HG02759 (cell line): ENCODE results near the gene PLB1.

ENCODE experiments used
- ATAC-seq: cut with Tn5 transposase; IDR thresholded peaks from one replicate; pipeline ENCODE4 v1.9.1; 2021; ENCODE audit warnings: mild to moderate bottlenecking, moderate library complexity; ENCODE audit not compliant: unreplicated experiment

PLB1 gene

GRCh38 chr2:28496781-28497180, 921 bp downstream of the PLB1 start:
- no peak for ATAC-seq

DNA sequence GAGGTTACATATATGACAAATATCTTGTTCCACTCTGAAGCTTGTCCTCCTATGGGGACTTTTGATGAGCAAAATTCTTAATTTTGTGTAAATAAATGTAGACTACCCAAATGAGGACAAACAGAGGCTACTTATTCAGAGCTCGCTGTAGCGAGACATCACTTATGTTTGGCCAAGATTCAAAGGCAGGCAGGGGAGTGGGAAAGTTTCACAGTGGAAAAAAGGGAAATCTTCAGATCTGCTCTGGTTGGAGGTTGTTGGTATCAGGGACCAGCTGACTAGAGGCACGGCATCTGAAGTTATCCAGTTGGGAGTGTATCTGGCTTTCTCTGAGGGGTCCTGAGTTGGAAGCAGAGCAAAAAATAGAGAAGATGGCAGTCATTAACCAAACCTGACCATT, 1.3 kb downstream of the PLB1 start:
- ATAC-seq = no peak

DNA sequence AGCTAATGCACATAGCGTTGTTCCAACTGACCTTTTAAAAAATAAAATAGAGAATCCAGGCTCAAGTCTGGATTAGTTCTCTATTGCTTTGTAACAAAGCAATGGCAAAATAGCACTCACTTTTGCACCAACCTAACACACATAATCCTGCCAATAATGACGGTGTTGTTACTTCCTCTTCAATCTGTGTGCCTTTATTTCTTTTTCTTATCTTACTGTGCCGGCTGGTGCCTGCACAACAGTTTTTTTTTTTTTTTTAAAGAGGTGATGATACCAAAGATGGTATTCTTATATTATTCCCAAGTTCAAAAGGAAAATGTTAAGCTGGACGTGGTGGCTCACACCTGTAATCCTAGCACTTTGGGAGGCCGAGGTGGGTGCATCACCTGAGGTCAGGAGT, 3.4 kb downstream of the PLB1 start:
- ATAC-seq = no peak

- ATAC-seq = no peak
Measured at GRCh38 chr2:28505361-28505760, 9.5 kb downstream of the PLB1 start.

DNA sequence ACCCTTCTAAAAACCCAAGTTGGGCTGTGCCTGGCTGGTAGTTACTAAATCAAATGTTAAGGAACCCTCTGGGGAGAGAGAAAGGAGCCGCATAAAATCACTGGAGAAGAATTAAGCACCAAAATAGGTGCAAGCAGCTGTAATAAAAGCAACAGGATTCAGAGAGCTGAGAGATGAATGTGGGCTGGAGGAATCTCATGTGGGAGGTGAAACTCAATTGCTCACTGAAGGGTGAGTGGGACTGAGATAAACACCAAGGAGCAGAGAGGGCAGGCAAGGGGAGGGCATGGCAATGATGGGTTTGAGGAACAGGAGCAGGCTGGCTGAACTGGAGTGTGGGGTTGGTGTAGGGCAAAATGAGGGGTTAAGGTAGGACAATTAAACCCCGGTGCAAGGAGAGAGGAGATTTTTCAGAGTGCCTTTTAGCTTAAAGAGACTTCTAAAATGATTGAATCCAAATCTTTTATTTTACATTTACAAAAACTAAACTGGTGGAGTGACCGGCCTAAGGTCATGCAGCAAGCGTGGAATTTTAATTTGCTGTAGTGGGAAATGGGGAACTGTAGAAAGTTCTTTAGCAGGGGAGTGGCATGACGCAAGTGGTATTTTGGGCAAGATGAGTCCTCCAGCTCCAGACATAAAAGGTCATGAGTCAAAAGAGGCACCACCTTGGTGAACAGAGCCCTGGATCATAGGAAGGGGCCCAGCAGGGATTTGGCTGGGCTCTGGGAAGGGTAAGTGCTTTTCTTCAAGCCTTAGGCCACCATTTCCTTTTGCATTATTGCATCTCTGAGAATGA, 10.5 kb downstream of the PLB1 start:
- ATAC-seq = no peak

GRCh38 chr2:28507796-28508764, 12.2 kb downstream of the PLB1 start:
- no peak for ATAC-seq

DNA sequence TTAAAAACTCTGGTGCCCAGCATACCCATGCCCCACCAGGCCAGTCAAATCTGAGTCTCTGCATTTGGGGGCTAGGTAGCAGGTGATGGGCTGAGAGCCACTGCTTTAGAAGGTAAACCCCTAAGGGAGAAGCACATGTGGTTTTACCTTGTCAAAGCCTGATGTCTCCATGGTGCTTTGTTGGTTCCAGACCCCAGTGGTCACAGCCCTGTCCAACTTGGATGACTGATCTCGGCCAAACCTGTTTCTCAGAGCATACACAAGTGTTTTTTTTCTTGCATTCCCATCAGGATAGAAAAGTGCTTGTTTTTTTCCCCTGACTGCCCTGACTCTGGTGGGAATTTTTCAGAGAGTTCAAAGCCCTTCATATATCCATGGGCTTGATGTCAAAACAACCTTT, 13.5 kb downstream of the PLB1 start:
- ATAC-seq = no peak

DNA sequence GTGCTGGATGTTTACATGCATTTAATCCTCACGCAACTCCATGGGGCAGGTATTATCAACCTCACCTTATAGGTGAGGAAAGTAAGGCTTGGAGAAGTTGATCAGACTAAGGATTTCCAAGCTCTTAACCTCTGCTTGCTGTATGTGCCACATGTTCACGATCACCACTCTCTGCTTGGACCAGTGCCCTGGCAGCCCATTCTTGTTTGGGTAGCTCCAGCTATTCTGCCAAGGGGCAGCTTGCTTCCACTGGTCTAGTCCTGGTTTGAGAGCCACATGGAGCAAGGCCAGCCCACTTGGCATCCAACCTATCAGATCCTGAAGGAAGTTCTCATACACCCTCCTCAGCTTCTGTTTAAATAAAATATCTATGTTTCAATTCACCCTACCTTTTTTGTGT, 14.3 kb downstream of the PLB1 start:
- ATAC-seq = no peak

DNA sequence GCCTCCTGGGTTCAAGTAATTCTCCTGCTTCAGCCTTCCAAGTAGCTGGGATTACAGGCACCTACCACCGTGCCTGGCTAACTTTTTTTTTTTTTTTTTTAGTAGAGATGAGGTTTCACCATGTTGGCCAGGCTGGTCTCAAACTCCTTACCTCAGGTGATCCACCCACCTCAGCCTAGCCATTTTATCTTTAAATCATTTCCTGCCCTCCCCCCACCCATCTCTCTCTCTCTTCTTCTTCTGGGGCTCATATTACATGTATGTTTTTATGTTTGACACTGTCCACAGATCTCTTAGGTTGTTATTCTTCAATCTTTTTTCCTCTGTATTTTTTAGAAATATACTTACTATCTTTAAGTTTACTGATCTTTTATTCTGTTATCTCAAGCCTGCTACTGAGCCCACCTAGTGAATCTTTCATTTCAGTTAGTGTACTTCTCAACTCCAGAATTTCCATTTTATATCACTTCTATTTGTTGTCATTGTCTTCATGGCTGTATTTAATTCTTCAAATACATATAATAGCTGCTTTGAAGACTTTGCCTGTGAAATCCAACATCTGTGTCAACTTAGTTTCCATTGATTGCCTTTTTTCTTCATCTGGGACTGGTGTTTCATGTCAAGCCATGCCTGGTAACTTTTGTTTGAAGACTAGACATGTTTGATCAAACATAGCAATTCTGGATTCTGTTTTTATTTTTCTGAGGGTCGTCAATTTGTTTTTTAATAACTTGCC, 16.2 kb downstream of the PLB1 start:
- no peak for ATAC-seq

DNA sequence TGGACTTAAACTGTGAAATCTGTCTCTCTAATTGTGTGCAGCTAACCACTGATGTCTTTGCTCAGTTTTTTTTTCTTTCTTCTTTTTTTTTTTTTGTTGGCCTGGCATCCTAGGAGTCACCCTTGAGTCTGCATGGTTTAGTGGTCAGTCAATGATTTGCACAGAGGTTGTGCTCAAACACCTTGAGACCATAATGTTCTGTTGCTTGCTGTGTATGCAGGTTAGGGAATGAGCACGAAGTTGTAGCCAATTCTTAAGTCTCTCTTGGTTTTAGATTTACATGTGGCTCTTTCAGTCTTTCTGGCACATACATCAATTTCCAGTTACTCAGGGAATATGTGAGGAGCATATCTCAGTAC, 16.7 kb downstream of the PLB1 start:
- ATAC-seq = no peak

DNA sequence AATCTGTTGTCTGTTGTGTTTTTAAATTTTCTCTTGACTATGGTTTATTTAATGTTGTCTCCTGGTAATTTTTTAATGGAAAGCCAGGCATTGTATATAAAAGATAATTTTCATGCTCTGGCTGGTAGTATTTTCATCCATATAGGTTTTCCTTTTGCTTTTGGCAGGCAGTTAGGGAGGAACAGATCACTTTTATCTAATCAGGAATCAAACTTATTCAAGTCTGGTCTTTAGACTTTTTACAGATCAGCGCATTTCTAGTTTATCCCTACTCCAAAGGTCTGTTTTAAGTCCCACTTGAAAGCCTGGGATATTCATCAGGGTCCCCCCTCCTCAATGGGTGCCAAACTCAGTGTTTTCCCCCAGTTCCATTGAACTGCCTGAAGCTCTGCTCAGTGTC, 17.2 kb downstream of the PLB1 start:
- ATAC-seq = no peak

DNA sequence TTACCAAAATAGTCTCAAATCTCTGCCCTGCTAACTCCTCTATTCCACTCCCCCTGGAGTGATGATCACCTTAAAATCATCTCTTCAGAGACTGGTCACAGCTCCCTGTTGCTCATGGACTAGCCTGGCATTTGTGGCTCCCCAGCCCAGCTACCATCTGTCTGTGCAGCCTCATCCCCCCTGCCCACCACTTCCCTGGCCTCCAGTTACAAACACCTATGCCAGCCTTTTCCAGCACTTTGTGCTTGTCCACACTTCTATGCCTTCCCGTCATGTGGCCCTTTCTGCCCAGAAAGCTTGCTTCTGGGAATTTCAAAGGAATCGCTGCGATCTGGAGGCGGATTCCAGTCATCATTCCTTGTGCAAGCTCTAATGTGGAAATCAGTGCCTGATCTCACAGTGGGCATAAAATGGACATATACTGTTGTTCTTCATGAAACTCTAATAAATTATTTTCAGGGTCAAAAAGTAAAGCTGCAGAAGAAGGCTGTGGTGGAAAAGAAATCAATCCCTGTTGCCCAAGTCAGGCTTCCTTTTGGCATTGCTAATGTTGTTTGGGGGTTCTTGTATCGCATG, 19.4 kb downstream of the PLB1 start:
- no peak for ATAC-seq

GRCh38 chr2:28516430-28516829, 20.6 kb downstream of the PLB1 start:
- ATAC-seq = no peak

GRCh38 chr2:28516950-28517349, 21.1 kb downstream of the PLB1 start:
- no peak for ATAC-seq

DNA sequence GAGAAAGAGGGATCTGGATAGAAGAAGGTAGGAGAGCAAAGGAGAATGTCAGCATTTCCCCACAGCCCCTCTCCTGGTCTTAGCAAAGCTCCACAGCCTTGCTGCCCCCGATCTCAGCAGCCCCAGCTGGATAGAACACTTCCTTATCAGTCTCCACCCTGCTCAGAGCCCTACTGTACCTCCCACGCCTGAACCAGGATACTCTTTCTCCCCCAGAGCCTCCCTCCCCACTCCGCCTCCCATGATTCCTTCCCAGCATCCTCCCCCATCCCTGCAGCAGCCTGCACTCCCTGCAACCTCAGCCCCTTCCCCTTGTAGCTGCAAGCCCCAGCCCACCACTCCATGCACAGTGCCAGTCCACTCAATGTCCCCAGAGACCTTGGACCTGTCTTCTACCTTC, 25.8 kb downstream of the PLB1 start:
- ATAC-seq = no peak

- no peak for ATAC-seq
Measured at GRCh38 chr2:28522481-28522880, 26.6 kb downstream of the PLB1 start.

GRCh38 chr2:28523902-28524301, 28.0 kb downstream of the PLB1 start:
- ATAC-seq = no peak

- ATAC-seq = no peak
Measured at GRCh38 chr2:28525481-28525880, 29.6 kb downstream of the PLB1 start.

DNA sequence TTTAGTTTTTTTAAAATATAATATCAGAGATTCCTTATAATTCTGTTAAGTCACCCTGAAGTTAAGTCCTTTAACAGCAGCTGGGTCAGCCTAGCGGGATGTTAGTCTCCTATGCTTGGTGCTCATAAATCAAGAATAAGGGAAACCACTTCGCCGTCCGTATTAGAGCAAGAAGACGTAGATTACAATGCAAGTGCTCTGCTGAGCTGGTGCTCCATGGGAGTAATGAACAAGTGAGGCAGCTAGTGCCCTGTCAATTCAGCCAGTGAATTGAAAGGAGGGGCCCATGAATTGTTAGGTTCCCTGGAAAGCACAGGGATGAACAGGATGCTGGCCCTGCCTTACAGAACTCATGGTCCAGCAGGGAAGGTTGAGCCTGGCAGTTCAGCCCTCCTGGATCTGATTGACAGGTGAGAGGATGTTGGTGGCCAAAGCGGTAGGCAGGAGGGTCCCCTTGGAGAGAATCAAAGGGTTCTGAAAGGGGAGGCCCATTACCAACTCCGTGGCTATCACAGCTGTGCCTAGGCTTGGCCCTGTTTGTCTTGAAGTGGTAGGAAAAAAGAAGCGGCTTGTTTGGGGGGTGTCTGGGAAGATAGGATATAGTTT, 30.8 kb downstream of the PLB1 start:
- no peak for ATAC-seq

- ATAC-seq = no peak
Measured at GRCh38 chr2:28527196-28527595, 31.3 kb downstream of the PLB1 start.

- no peak for ATAC-seq
Measured at GRCh38 chr2:28528206-28528605, 32.3 kb downstream of the PLB1 start.
